Panc1 (cell line): ENCODE measurements around the gene PICALM.

Experiments
- CTCF ChIP-seq: fragments of 450-650 bp; IDR thresholded peaks from 2 replicates; pipeline ENCODE4 v1.5.1; 2017; ENCODE audit warnings: mild to moderate bottlenecking
- POLR2AphosphoS5 ChIP-seq: IDR thresholded peaks from 2 replicates; pipeline ENCODE4 v1.6.1; 2012; ENCODE audit warnings: mild to moderate bottlenecking, low read depth, low read length, moderate library complexity
- REST ChIP-seq, 2 experiments: IDR thresholded peaks; 2 replicates each; pipeline ENCODE4 v1.6.1; 2011 to 2012; ENCODE audit warnings: low read depth in 2 of 2, control low read depth in 1 of 2, low read length in 1 of 2, mild to moderate bottlenecking in 1 of 2, moderate library complexity in 1 of 2; ENCODE audit not compliant: insufficient read depth in 1 of 2
- SIN3A ChIP-seq: IDR thresholded peaks from 2 replicates; pipeline ENCODE4 v1.6.1; 2012; ENCODE audit warnings: low read depth, mild to moderate bottlenecking, low read length, moderate library complexity, borderline replicate concordance; ENCODE audit not compliant: insufficient read depth
- TCF7L2 ChIP-seq: IDR thresholded peaks from 2 replicates; pipeline ENCODE4 v1.6.1; 2011; ENCODE audit warnings: mild to moderate bottlenecking, low read depth, low read length, inconsistent platforms

- TF ChIP-seq REST (IDR thresholded peaks at IDR 0.05; ENCODE audit: insufficient read depth in 1 of 2, low read depth in 2 of 2, low read length in 1 of 2) (no peak), CTCF (no peak), SIN3A (no peak), POLR2AphosphoS5 (no peak), TCF7L2 (no peak)
Measured at GRCh38 chr11:85946221-85946620, 122.7 kb downstream of the PICALM start.
